Fibroblast of the aortic adventitia (primary cell): ENCODE data around the gene GLS. TPM values are rescaled to one million over a fixed set of nuclear protein-coding genes. Genes with fewer than 3 reads are reported as not detected.

Experiments
- DNase-seq: peaks from one replicate; pipeline ENCODE4 v3.0.0-alpha.2; 2010; ENCODE audit warnings: low read depth
- H3K4me3 ChIP-seq: 2 replicates; pipeline ENCODE4 v1.5.1; 2011; ENCODE audit warnings: low read depth, mild to moderate bottlenecking, control low read depth, low read length, moderate library complexity
- CTCF ChIP-seq: IDR thresholded peaks from 2 replicates; pipeline ENCODE4 v1.5.1; 2011; ENCODE audit warnings: mild to moderate bottlenecking, low read length, control low read depth, inconsistent platforms; ENCODE audit not compliant: insufficient read depth
- total RNA-seq: library from RNA; depleted of rRNA; stranded (reverse); fragments of >200 nt; gene quantifications from 2 replicates; pipeline ENCODE4 v1.2.3, GENCODE V29; 2012; ENCODE audit warnings: low replicate concordance

Gene GLS
- total RNA-seq, 1 donor: 116 TPM

GRCh38 chr2:191006297-191006696, 125.7 kb downstream of the GLS start:
- H3K4me3 ChIP-seq: no peak overlapping the region
- no peak for TF ChIP-seq CTCF
- DNase-seq: no peak

GRCh38 chr2:191006997-191007783, 126.6 kb downstream of the GLS start:
- TF ChIP-seq CTCF: no peak
- DNase-seq: no peak
- no peak overlapping the region for H3K4me3 ChIP-seq

- H3K4me3 ChIP-seq: no peak overlapping the region
- no peak for TF ChIP-seq CTCF
- no peak for DNase-seq
Observed at GRCh38 chr2:191008286-191008685, 127.7 kb downstream of the GLS start.

- H3K4me3 ChIP-seq: no peak overlapping the region
- DNase-seq: peak; percentile 22
Observed at GRCh38 chr2:191009541-191010374, 129.1 kb downstream of the GLS start.

GRCh38 chr2:191010887-191011885, 130.6 kb downstream of the GLS start:
- DNase-seq: no peak
- TF ChIP-seq CTCF: no peak
- no peak overlapping the region for H3K4me3 ChIP-seq

More at GRCh38 chr2:191009541-191010374, 129.1 kb downstream of the GLS start:
- no peak for TF ChIP-seq CTCF

GRCh38 chr2:191012346-191012745, 131.7 kb downstream of the GLS start:
- H3K4me3 ChIP-seq: peak overlapping the region; percentile 95
- DNase-seq: no peak
- TF ChIP-seq CTCF: no peak
